NK-92 (cell line): ENCODE data around the gene HNF1B.

Experiments
- DNase-seq: peaks from one replicate; lab custom pipeline; 2025; ENCODE audit not compliant: unreplicated experiment; lab: John Stamatoyannopoulos, UW

The HNF1B gene

DNA sequence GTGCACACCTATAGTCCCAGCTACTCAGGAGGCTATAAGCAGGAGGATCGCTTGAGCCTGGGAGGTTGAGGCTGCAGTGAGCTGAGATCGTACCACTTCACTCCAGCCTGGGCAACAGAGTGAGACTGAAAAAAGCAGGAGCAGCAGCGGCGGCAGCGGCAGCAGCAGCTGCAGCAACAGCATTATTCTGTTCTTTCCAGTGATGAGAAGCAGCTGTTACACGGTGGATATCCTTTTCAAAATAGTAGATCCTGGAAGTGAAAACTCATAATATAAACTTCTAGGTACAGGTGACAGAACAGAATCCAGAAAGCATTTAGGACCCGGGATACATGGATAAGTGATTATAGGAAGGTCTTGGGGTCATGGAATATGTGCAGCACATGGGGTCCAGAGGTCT lies 17.8 kb upstream of the HNF1B start:
- no peak for DNase-seq

DNA sequence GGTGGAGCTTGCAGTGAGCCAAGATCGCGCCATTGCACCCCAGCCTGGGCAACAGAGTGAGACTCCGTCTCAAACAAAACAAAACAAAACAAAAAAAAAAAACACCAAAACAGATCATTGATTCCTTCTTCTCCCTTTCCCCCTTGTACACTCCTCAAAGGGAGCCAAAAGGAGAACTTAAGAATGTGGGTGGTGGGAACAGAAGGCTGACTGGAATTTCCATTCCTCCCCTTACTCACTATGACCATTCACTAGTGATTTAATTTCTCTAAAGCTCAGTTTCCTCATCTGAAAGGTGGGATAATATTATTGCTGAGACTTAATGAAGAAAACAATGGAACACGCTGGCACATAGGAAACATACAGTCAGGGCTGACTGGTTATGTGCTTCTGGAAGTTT lies 17.1 kb upstream of the HNF1B start:
- DNase-seq, result no peak

DNA sequence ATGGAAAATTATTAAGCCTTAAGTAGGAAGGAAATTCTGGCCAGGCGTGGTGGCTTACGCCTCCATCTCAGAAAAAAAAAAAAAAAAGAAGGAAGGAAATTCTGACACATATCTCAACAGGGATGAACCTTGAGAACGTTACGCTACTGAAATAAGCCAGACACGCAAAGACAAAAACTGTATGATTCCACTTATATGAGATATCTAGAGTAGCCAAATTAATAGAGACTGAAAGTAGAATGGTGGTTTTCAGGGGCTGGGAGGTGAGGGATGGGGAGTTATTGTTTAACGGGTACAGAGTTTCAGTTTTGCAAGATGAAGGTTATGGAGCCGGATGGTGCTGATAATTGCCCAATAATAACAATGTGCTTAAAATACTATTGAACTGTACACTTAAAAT lies 16.2 kb upstream of the HNF1B start:
- no peak for DNase-seq

DNA sequence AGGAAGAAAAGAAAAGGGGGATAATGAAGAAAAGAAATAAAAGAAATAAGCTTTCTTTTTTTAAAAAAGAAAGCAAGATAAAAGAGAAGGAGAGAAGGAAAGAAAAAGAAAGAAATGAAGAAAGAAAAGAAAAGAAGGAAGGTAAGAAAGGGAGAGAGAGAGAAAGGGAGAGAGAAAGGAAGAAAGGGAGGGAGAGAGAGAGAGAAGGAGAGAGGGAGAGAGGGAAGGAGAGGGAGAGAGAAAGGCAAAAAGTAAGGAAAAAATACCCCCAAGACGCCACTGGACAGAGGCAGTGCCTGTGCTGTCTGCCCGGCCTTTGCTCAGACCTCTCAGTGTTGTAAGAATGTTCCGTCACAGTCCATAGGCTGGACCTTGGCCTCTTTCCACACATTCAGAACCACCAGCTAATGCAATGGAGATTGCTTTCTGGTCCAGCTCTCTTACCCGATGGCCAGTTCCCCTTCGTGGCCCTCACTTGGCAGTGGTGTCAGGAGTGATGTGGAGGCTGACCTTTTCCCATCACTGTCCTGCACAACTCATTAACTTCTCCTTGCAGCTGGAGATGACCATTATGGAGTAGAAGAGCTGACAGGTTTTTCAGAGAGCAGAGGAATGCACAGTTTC lies 14.3 kb upstream of the HNF1B start:
- DNase-seq, result no peak

DNA sequence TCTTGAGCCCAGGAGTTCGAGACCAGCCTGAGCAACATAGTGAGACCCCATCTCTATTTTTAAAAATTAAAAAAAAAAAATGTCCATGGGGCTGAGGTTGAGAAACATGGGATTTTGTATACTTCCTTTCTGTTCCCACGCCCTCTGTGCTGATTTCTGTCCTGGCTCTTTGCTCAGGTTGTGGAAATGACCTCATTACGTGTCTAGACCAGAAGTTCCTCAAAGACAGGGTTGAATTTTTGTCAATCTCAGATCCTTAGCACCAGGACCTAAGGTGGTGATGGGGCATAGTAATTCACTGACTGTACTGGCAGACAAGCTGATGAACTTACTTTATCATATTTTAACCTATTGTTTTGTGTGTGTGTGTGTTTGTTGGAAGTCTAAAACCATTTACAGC lies 11.2 kb upstream of the HNF1B start:
- no peak for DNase-seq

DNA sequence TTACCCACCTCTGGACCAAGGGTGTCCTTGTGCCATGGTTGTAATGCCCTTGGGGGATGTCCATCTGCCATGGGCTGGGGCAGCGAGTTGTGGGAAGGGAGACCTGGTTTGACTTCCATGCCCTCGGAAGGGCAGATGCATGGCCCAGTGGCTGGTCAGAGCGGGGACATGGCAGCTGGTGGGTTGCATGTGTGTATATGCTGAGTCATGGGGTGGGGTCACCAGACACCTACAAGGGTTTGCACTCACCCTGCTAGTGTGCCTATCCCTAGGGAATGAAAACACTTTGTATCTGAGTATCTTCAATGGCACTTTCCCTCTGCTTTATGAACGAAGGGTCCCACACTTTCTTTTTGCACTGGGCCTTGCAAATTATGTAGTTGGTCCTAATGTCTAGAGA lies 10.6 kb upstream of the HNF1B start:
- DNase-seq, result no peak

DNA sequence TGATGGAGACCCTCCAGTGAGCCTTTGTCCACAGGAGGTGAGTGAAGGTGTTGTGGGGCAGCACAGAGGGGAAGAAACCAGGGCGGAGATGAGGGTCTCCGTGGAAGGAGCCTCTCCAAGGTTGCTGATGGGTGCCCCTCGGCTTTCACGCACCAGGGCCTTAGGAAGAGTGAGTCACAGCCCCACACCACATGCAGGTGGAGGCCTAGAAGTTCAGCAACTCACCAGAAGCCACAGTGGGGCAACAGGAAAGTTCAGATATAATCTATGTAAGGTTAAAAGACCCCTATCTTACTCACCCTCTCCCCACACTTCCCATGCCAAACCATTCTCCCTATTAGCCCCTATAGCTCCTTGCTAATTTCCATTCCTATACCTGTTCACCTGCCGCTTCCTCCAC lies 9.5 kb upstream of the HNF1B start:
- no peak for DNase-seq

DNA sequence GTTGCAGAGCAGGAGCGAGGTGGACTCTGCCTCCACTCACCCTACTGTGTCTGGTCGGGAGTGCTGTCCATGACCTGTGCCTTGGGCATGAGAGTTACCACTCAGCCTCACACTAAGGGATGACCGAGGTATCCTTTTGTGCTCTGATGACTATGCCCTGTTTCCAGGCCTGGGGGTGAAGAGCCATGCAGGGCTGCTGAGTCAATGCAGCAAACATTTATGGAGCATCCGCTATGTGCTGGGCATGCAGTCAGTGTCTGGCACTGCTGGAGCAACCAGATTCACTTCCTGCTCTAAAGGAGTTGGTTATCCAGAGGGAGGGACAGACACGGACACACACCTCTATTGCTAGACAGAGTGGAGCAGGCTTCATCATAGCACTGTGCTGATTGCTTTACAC lies 7.6 kb upstream of the HNF1B start:
- DNase-seq, result no peak

DNA sequence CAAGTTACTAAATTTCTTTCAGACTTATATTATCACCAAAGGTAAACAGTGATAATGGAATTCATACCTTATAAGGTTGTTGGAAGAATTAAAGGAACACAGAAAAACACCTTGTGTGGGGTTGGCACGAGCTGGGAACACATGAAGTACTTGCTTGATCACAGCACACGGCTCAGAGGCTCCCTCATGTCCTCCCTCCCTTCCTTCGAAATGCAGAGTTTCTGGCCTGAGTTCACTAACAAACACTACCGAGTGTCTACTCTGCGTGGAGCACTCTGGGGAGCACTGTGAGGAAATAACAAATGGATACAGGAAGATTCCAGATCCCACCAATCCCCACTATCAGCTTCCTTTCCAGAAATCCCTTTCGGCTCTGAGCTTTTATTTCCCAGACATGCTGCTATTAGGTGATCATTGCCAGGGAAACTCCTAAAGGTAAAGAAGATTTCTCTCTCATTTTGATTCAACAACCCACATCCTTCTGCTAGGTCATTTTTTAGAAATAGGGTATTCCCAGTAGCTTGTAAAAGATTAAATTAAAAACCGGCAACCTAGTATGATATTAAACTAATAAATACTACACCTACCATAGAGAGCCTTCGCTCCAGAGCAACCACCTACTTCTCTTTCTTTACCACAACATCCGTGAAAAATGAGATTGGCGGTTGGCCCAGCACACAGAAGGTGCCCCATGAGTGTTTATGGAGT lies 6.1 kb upstream of the HNF1B start:
- no peak for DNase-seq

DNA sequence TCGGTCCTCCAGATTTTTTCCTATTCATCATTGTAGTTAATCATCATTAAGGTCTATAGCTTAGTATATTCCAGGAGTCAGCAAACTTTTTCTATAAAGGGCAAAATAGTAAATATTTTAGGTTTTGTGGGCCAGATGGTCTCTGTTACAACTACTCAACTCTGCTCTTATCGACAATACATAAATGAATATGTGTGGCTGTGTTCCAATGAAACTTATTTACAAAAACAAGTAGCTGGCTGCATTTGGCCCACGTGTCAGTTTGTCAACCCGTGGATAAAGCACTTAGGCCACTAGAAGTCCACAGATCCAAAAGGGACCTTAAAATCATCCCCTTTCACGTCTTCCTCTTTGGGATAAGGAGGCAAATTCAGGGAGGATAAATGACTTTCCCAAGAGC lies 5.4 kb upstream of the HNF1B start:
- DNase-seq, result no peak

DNA sequence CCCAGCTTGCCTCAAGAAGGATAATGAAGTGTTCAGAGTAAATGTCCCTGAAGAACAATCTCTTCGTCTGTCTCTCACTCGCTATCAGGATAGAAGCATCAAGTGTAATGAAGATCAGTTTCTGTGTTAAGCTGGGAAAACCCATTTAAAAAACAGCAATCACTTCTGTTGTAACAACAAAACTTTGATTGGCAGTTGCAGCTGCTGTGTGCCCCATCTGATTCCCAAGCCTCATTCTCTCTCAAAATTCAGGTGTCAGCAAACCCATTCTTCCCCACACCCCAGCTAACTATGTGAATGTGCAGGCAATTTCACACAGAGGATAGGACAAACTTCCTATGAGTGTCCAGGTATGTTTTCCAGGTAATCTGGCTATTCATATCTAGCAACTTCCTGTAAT lies 2.4 kb upstream of the HNF1B start:
- DNase-seq, result no peak

DNA sequence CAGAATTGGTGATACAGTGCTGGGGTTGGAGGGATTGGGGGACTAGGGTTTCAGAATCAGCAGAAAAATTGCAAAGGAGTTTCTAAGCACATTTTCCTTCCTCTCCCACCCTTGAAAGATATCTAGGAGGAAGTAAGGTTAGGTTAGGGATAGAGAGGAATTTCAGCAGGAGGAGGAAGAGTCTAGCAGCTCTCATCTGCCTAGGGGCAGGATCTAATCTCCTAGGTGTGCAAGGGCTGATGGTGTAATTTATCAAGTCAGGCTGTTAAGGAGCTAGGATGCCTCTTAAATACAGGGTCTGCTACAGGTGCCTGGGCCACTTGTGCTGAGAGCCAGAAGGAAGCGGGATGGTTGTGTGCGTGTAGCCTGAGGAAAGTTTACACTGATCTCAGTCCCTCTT lies 1.8 kb upstream of the HNF1B start:
- no peak for DNase-seq

DNA sequence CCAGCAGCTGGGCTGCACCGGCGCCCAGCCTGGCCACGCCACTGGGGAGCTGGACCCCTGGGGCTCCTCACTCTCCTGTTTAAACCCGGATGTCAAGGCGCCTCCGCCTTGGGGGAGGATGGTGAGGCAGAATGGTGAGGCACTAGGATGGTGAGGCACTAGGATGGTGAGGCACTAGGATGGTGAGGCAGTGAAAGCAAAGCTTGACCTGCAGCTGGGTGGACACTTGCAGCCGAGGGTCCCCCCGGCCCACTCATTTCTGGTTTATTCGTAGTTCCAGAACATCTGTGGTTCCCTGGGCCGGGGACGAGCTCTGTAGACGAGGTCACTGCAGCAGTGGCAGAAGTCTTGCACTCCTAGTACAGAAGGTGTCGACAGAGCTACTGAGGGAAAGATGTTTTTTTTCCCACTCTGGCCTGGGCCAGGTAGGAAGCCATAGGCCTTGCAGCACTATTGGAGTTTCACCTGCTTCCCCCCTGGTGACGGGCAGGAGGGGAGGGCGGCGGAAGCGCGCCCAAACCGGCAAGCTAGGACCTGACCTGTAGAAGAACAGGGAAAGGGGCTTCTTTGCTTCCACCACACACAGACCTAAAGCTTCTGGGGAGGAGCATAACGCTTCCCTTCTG lies 1.1 kb upstream of the HNF1B start:
- DNase-seq, result no peak

DNA sequence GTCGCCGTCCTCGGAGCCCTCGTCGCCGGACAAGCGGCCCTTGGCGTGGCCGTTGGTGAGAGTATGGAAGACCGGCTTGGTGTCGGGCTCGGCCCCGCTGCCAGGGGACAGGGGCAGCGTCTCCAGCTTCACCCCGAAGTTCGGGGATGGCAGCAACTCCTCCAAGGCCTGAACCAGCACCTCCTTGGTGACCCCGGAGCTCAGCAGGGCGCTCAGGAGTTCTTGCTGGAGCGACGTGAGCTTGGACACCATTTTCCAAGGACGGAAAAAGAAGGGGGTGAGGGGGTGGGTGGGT lies 279 bp downstream of the HNF1B start:
- DNase-seq, result no peak

DNA sequence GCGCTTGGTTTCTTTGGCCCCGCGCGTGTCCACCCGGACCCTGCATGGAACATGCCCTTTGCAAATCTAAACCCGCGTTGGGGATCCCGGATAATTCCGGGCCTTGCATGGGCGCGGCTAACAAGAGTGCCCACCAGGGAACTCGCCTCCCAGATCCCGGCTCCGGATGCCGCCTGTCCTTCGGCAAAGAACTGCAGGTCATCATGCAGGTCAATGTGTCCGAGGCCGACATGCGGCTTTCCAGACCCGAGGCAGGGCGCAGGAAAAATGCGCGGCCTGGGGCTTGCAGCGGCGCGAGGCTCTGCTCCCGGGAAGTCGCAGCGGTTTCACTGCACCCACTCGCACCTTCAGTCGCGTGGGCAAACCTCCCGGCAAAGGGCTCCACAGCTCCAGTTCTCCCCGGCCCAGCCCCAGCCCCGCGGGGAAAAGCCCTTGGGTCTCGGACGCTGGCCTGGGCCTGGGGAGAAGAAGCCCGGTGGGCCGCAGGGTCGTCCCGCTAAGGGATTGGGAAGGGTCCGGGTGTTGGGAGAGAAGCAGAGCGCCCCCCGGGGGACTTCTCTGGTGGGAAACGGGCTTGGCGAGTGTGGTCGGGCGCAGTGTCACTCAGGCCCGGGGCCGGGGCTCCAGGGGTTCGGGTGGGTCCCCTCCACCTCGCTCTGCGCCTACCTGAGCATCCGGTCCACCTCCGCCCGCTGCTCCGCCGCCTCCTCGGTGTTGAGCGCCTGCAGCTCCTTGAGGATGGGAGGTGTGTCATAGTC lies 805 bp downstream of the HNF1B start:
- no peak for DNase-seq

DNA sequence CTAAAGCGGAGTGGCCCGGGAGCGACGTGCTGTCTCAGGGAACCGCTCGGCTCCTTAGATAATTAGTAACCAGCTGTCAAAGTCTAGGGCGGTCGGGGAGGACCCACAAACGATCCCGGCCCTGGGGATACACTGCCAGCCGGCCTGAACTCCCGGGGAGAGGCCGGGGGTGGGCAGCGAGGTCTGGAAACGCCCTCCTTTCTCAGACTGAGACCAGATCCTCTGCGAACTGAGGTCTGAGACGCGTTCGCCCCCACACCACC lies 1.3 kb downstream of the HNF1B start:
- no peak for DNase-seq

DNA sequence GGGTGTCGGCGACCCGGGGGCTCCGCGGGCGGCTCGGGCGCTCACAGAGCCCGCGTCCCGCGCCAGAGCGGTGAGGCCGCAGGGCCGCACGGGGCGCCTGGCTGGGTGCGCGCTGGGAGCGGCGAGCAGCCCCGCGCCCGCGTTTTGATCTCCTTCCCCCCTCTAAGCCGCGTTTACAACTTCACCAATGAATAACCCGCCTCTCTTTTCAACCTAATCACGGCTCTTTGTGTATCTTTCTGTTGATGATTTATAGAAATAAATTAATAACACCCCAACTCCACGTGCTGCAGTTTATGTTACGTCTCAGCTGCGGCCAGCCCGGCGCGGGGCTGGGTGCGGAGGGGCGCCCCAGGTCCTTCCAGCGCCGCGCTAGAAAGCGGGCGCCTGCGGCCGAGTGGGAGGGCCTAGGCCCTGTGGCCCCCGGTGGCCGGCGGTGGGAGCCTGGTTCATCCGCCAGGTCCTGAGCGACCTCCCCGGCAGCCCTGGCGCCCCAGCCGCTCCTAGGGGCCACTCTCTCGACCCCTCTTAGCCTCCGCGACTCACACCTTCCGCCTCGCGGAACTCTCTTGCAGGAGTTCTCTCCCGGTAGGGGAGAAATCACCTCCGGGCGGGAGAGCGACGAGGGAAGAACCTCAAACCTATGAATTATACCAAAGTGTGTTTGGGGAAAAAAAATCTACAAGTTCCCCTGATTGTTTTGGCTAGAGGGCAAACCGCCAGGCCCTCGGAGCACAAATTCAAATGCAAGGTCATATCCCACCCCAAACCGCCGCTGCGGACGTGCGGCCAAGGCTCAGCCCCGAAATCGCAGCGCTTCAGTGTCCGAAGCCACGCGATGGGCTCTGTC lies 1.9 kb downstream of the HNF1B start:
- DNase-seq, result no peak

DNA sequence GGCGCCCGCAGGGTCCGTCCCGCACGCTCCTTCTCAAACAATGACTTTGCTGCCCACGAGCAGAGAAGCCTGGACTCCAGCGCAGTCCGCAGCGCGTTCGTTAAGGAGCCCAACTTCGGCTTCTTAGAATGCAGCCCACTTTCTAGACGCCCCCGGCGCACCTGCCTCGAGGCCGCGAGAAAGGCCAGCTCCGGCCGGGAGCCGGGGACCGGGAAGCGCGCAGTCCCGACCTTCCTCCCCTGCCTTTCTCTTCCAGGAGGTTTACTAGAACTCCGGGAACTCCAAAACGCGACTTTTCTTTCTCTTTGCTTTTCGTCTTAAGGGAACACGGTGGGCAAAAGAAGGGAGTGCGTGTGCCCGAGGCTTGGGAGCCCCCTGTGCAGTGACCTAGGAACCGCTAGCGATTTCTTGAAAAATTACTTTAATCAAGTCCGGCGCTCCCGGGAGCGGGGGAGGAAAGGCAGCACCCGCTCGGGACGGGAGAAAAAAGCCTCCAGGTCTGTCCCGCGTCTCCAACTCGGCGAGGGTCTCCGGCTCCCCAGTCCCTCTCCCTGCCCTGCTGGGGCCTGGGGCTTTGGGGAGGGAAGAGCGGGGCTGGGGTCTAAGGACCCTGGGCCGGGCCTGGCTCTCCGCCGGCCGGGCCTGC lies 2.6 kb downstream of the HNF1B start:
- no peak for DNase-seq

DNA sequence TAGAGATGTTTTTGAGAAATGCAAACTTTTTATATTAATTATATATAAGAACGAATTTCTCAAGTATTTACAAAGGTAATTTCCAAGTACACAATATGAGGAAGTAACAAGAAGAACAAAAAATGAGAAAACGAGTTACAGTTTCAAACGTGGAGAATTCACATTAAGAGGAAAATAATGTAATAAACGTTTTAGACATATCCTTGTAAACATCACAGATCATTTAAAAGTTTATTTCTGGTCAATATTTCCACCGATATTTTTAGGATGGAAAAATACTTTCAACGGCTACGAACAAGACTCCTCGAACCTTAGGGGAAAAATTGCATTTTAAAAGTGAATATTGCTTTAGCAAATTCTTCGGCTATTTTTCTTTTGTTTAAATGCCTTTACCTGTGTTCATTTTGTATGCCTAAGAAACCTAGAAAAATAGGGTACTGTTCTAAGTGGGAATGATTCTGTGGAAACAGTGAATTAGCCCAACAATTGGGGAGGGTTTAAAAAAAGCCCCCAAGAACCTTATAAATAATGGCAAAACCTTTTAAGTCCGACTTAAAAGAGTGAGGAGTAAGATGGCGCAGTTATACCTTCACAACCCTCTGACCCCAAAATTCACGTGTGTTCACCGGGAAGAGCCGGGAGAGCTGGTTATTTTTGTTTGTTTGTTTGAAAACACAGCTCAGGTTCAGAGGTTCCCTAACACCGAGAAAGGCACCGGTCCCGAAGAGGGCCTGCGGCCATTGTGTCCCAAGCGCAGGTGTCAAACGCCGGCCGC lies 3.3 kb downstream of the HNF1B start:
- DNase-seq, result no peak

DNA sequence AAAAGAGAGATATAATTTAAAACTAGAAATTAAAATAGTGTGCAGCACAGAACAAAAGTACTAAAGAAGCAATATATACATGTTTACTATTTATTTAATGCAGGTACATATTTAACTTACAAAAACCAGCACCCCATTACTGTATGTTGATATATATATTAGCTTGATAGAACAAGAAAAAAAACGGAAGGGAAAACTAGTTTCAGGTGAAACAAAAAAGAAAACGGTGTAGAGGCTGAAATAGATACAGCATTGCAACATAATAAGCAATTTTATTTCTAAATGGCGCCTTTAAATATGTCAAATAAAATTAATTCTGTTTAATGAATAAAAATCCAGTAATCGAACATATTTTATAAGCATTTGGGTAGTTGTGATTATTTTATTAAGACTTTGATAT lies 3.9 kb downstream of the HNF1B start:
- DNase-seq, result no peak
